Left cardiac atrium (tissue), 2 donors: ENCODE results near the gene PMEL. TPM values are rescaled to one million over a fixed set of nuclear protein-coding genes. Genes with fewer than 3 reads are reported as not detected.

Experiments
- total RNA-seq, 2 donors: library from RNA; stranded (reverse); fragmentation: NEBNext Ultra II Directional; extraction: Animal tissue kit (Norgen Biotek cat#: 25700); gene quantifications; one replicate each; pipeline ENCODE4 v1.2.1, GENCODE V29; 2021
- donor health status: DM: no; HTN: yes; CAD: no; lungs with severe emphysema.
- donor health status: DM: yes; HTN: yes; CAD: no.

The PMEL gene
- total RNA-seq, 2 donors from 2014 or later = 0.65 to 0.81 TPM

Other genes with a start within 250 kb of the PMEL start
- 100 to 1,000 TPM; 119 to 123 TPM for gene BLOC1S1, start 250.0 kb downstream of the PMEL start, total RNA-seq
- gene RDH5, start 245.6 kb downstream of the PMEL start, total RNA-seq = 10 to 100 TPM; 29.5 to 38.1 TPM
- 1,000 to 10,000 TPM; 1,288 to 1,875 TPM for gene CD63, start 237.0 kb downstream of the PMEL start, total RNA-seq
- 10 to 100 TPM; 12.0 to 14.2 TPM for gene GDF11, start 222.9 kb downstream of the PMEL start, total RNA-seq
- 10 to 100 TPM; 42.9 to 50.1 TPM for gene SARNP, start 148.3 kb downstream of the PMEL start, total RNA-seq
- gene ORMDL2, start 148.0 kb downstream of the PMEL start, total RNA-seq = 10 to 100 TPM; 21.4 to 24.0 TPM
- 10 to 100 TPM; 20.3 to 21.3 TPM for gene DNAJC14, start 136.5 kb downstream of the PMEL start, total RNA-seq
- 10 to 100 TPM; 11.1 to 23.3 TPM for gene MMP19, start 123.1 kb downstream of the PMEL start, total RNA-seq
- 10 to 100 TPM; 16.0 to 21.2 TPM for gene PYM1, start 38.1 kb downstream of the PMEL start, total RNA-seq
- 10 to 100 TPM; 17.3 to 19.8 TPM for gene DGKA, start 34.9 kb downstream of the PMEL start, total RNA-seq
- gene CDK2, start 788 bp upstream of the PMEL start, total RNA-seq = 10 to 100 TPM; 14.1 to 18.2 TPM
- 100 to 1,000 TPM; 105 to 114 TPM for gene RAB5B, start 8.0 kb upstream of the PMEL start, total RNA-seq
- 10 to 100 TPM; 20.3 to 29.8 TPM for gene SUOX, start 31.2 kb upstream of the PMEL start, total RNA-seq
- 1 to 10 TPM; 6.2 to 6.7 TPM for gene IKZF4, start 55.0 kb upstream of the PMEL start, total RNA-seq
- 10 to 100 TPM; 28.5 to 47.1 TPM for gene RPS26, start 75.9 kb upstream of the PMEL start, total RNA-seq
- 1 to 10 TPM; 5.2 TPM for gene ERBB3, start 114.1 kb upstream of the PMEL start, total RNA-seq
- 10 to 100 TPM; 60.4 to 83.9 TPM for gene PA2G4, start 138.5 kb upstream of the PMEL start, total RNA-seq
- gene RPL41, start 150.6 kb upstream of the PMEL start, total RNA-seq = 1,000 to 10,000 TPM; 2,192 to 2,337 TPM
- gene ZC3H10, start 152.2 kb upstream of the PMEL start, total RNA-seq = 1 to 10 TPM; 6.6 to 7.6 TPM
- gene ESYT1, start 162.2 kb upstream of the PMEL start, total RNA-seq = 10 to 100 TPM; 54.1 to 63.9 TPM
- gene MYL6B, start 186.5 kb upstream of the PMEL start, total RNA-seq = 10 to 100 TPM; 40.5 to 42.5 TPM
- gene MYL6, start 192.3 kb upstream of the PMEL start, total RNA-seq = 1,000 to 10,000 TPM; 1,071 to 1,319 TPM
- 10 to 100 TPM; 65.2 to 68.5 TPM for gene SMARCC2, start 223.4 kb upstream of the PMEL start, total RNA-seq